ENCODE results near the gene PJA2.

The PJA2 gene

GRCh38 chr5:109313127-109313526 is 96.6 kb downstream of the PJA2 start:
- no peaks in the 10 kb centered on the region for H4K20me1 ChIP-seq
- H3K4me3 ChIP-seq = no peak overlapping the region
- H3K9ac ChIP-seq = no peak overlapping the region
- no peak overlapping the region for H3K4me2 ChIP-seq
- H3K9me3 ChIP-seq = no peaks in the 10 kb centered on the region
- no peaks in the 10 kb centered on the region for H3K4me1 ChIP-seq
- no peak for TF ChIP-seq Cebpa-rat (IDR thresholded peaks at IDR 0.05)
- H3K36me3 ChIP-seq = no peaks in the 10 kb centered on the region
- H3K27me3 ChIP-seq = no peaks in the 10 kb centered on the region
- no peak overlapping the region for H3K27ac ChIP-seq

- Histone ChIP-seq H3K27me3 (no peaks in the 10 kb centered on the region), H3K36me3 (no peaks in the 10 kb centered on the region), H3K4me2 (no peak overlapping the region), H3K4me1 (no peaks in the 10 kb centered on the region), H4K20me1 (no peaks in the 10 kb centered on the region), H3K27ac (no peak overlapping the region), H3K9ac (no peak overlapping the region), H3K4me3 (no peak overlapping the region), H3K9me3 (no peaks in the 10 kb centered on the region)
- no peak for TF ChIP-seq Cebpa-rat (IDR thresholded peaks at IDR 0.05)
Observed at GRCh38 chr5:109312695-109313094, 97.1 kb downstream of the PJA2 start.

GRCh38 chr5:109310315-109310714 is 99.5 kb downstream of the PJA2 start:
- H3K4me1 ChIP-seq = no peaks in the 10 kb centered on the region
- no peaks in the 10 kb centered on the region for H4K20me1 ChIP-seq
- H3K27ac ChIP-seq = no peak overlapping the region
- H3K27me3 ChIP-seq = no peaks in the 10 kb centered on the region
- no peaks in the 10 kb centered on the region for H3K9me3 ChIP-seq
- H3K4me2 ChIP-seq = no peak overlapping the region
- no peak overlapping the region for H3K9ac ChIP-seq
- no peak for TF ChIP-seq Cebpa-rat (IDR thresholded peaks at IDR 0.05)
- H3K36me3 ChIP-seq = no peaks in the 10 kb centered on the region
- H3K4me3 ChIP-seq = no peak overlapping the region

GRCh38 chr5:109309326-109310063 is 100.3 kb downstream of the PJA2 start:
- no peak overlapping the region for H3K4me2 ChIP-seq
- no peak overlapping the region for H3K27ac ChIP-seq
- TF ChIP-seq Cebpa-rat (IDR thresholded peaks at IDR 0.05) = no peak
- no peaks in the 10 kb centered on the region for H3K27me3 ChIP-seq
- no peak overlapping the region for H3K9ac ChIP-seq
- H3K4me1 ChIP-seq = no peaks in the 10 kb centered on the region
- H3K9me3 ChIP-seq = no peaks in the 10 kb centered on the region
- H3K4me3 ChIP-seq = no peak overlapping the region
- no peaks in the 10 kb centered on the region for H4K20me1 ChIP-seq
- no peaks in the 10 kb centered on the region for H3K36me3 ChIP-seq

- Histone ChIP-seq H3K4me1 (no peaks in the 10 kb centered on the region), H3K27ac (no peak overlapping the region), H3K36me3 (no peaks in the 10 kb centered on the region), H3K4me2 (no peak overlapping the region), H3K27me3 (no peaks in the 10 kb centered on the region), H3K4me3 (no peak overlapping the region), H3K9me3 (no peaks in the 10 kb centered on the region), H4K20me1 (no peaks in the 10 kb centered on the region), H3K9ac (no peak overlapping the region)
- TF ChIP-seq Cebpa-rat (IDR thresholded peaks at IDR 0.05) = no peak
Observed at GRCh38 chr5:109307951-109308350, 101.8 kb downstream of the PJA2 start.

GRCh38 chr5:109307456-109307855 is 102.3 kb downstream of the PJA2 start:
- H3K4me2 ChIP-seq = no peak overlapping the region
- H3K4me1 ChIP-seq = no peaks in the 10 kb centered on the region
- H3K27ac ChIP-seq = no peak overlapping the region
- H3K4me3 ChIP-seq = no peak overlapping the region
- no peaks in the 10 kb centered on the region for H4K20me1 ChIP-seq
- no peak overlapping the region for H3K9ac ChIP-seq
- no peaks in the 10 kb centered on the region for H3K36me3 ChIP-seq
- no peak for TF ChIP-seq Cebpa-rat (IDR thresholded peaks at IDR 0.05)
- H3K27me3 ChIP-seq = no peaks in the 10 kb centered on the region
- no peaks in the 10 kb centered on the region for H3K9me3 ChIP-seq

- Histone ChIP-seq H3K9ac (no peak overlapping the region), H3K36me3 (no peaks in the 10 kb centered on the region), H3K4me2 (no peak overlapping the region), H3K4me1 (no peaks in the 10 kb centered on the region), H3K9me3 (no peaks in the 10 kb centered on the region), H4K20me1 (no peaks in the 10 kb centered on the region), H3K27me3 (no peaks in the 10 kb centered on the region), H3K27ac (no peak overlapping the region), H3K4me3 (no peak overlapping the region)
- no peak for TF ChIP-seq Cebpa-rat (IDR thresholded peaks at IDR 0.05)
Observed at GRCh38 chr5:109305352-109305751, 104.4 kb downstream of the PJA2 start.

- no peaks in the 10 kb centered on the region for H3K36me3 ChIP-seq
- H3K4me1 ChIP-seq = no peaks in the 10 kb centered on the region
- H3K27me3 ChIP-seq = no peaks in the 10 kb centered on the region
- no peak for TF ChIP-seq Cebpa-rat (IDR thresholded peaks at IDR 0.05)
- no peak overlapping the region for H3K9ac ChIP-seq
- H4K20me1 ChIP-seq = no peaks in the 10 kb centered on the region
- H3K4me2 ChIP-seq = no peak overlapping the region
- H3K27ac ChIP-seq = no peak overlapping the region
- H3K9me3 ChIP-seq = no peaks in the 10 kb centered on the region
- H3K4me3 ChIP-seq = no peak overlapping the region
Observed at GRCh38 chr5:109304309-109304708, 105.5 kb downstream of the PJA2 start.

GRCh38 chr5:109300367-109300766 is 109.4 kb downstream of the PJA2 start:
- Histone ChIP-seq H3K27ac (no peak overlapping the region), H3K4me2 (no peak overlapping the region), H3K27me3 (no peaks in the 10 kb centered on the region), H3K9me3 (no peaks in the 10 kb centered on the region), H3K4me1 (no peaks in the 10 kb centered on the region), H4K20me1 (no peaks in the 10 kb centered on the region), H3K36me3 (no peaks in the 10 kb centered on the region), H3K9ac (no peak overlapping the region), H3K4me3 (no peak overlapping the region)
- no peak for TF ChIP-seq Cebpa-rat (IDR thresholded peaks at IDR 0.05)

GRCh38 chr5:109299557-109299956 is 110.2 kb downstream of the PJA2 start:
- no peak overlapping the region for H3K4me2 ChIP-seq
- no peaks in the 10 kb centered on the region for H3K4me1 ChIP-seq
- no peaks in the 10 kb centered on the region for H3K27me3 ChIP-seq
- no peaks in the 10 kb centered on the region for H3K36me3 ChIP-seq
- no peak for TF ChIP-seq Cebpa-rat (IDR thresholded peaks at IDR 0.05)
- no peak overlapping the region for H3K27ac ChIP-seq
- no peak overlapping the region for H3K4me3 ChIP-seq
- no peaks in the 10 kb centered on the region for H3K9me3 ChIP-seq
- H3K9ac ChIP-seq = no peak overlapping the region
- no peaks in the 10 kb centered on the region for H4K20me1 ChIP-seq

- Histone ChIP-seq H4K20me1 (no peaks in the 10 kb centered on the region), H3K9ac (no peak overlapping the region), H3K4me2 (no peak overlapping the region), H3K4me3 (no peak overlapping the region), H3K27me3 (no peaks in the 10 kb centered on the region), H3K27ac (no peak overlapping the region), H3K36me3 (no peaks in the 10 kb centered on the region), H3K4me1 (no peaks in the 10 kb centered on the region), H3K9me3 (no peaks in the 10 kb centered on the region)
- TF ChIP-seq Cebpa-rat (IDR thresholded peaks at IDR 0.05) = no peak
Observed at GRCh38 chr5:109298794-109299193, 111.0 kb downstream of the PJA2 start.
